Motor neuron (in vitro differentiated cells): ENCODE measurements around the gene KRT8. TPM values are rescaled to one million over a fixed set of nuclear protein-coding genes. Genes with fewer than 3 reads are reported as not detected.
A peak's percentile ranks its signal among the peaks of the same experiment; 100 is the strongest.

Source experiments
- ATAC-seq, 8 experiments: fragments of 200-7000 bp; cut with Tn5 transposase; replicated peaks in 6 of 8; 2 replicates each; pipeline ENCODE4 v1.8.0; 2021; ENCODE audit warnings: mild to moderate bottlenecking in 8 of 8, moderate library complexity in 8 of 8
- H3K27ac ChIP-seq, 2 donors: fragments of 250-450 bp; sonication (Bioruptor Pico); 2 replicates each; pipeline ENCODE4 v1.9.0; 2021; ENCODE audit warnings: antibody characterized with exemption in 2 of 2, mild to moderate bottlenecking in 2 of 2, moderate library complexity in 1 of 2
- H3K4me1 ChIP-seq, 2 donors: fragments of 250-450 bp; sonication (Bioruptor Pico); replicated peaks in 1 of 2; 2 replicates each; pipeline ENCODE4 v1.6.1; 2021; ENCODE audit warnings: antibody characterized with exemption in 2 of 2, mild to moderate bottlenecking in 2 of 2, moderate library complexity in 1 of 2
- H3K4me3 ChIP-seq, 5 donors: fragments of 250-450 bp; sonication (Bioruptor Pico); 2 replicates each; pipeline ENCODE4 v1.9.0; 2021; ENCODE audit warnings: antibody characterized with exemption in 5 of 5, mild to moderate bottlenecking in 5 of 5, moderate library complexity in 4 of 5
- WGBS, 10 experiments: fragments of 450-650 bp; shearing (Covaris generic); methylation state at CpG; one replicate each; pipeline ENCODE4 v1.0.0; 2022; 5-methylcytosine and 5-hydroxymethylcytosine counted together
- in situ Hi-C, 9 experiments: fragments of 400-800 bp; cut with MboI; loops; one replicate each; pipeline ENCODE4 v1.15.0; 2021; ENCODE audit warnings: low sequenced_read_pairs in 9 of 9, low pct_unique_long_range_greater_than_20kb in 2 of 9; ENCODE audit not compliant: unreplicated experiment in 9 of 9
- total RNA-seq, 8 experiments: library from RNA; unstranded; fragments of 300-600 nt; gene quantifications; 2 replicates each; pipeline versions ENCODE4 v1.2.3 to v1.2.4, GENCODE V29; 2022

The KRT8 gene
- total RNA-seq, 8 experiments from 2014 or later, result 1.2 to 11.5 (median 8.3) TPM

DNA sequence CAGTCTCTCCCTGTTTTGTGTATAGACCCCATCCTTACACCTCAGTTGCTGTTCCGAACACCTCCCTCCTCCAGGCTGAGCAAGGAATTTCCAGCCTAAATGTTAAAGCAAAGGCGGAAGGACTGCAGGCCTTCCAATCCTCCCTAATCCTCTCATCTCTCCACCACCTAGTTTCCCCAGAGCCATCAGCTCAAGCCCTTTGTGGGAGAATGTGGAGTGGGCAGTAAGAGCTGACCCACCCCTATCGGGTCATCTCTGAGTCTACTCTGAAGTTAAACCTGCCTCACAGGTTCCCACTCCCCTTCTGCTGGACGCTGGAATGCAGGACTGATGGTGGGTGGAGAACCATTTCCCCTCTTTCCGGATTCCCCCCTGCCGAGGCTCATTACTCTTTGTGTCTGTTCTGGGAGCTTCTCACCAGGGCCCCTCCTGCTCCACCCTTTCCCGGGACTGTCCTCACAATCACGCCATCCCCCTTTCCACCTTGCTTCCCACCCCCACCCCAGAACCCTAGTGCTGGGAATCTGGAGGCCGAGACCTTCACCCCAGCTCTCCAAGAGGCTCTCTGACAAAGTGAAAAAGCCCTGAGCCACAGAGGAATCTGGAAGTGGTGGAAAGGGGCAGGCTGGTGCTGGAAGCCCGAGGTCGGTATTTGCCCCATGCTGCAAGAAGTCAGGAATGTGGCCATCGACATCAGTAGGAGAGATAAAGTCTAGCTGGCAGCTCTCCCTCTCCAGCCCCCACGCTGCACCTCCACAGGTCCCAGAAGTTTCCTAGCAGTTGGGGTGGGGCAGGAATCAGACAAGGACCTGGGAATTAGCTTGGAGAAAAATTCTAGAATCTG, 40.7 kb upstream of the KRT8 start:
- Histone ChIP-seq H3K27ac (no peak overlapping the region), H3K4me3 (no peak overlapping the region), H3K4me1 (peaks cover 0 to 28% of the 10 kb centered on the region in 2 donors)
- 0 to 100% (median 45%) methylated on average over 1 to 3 of the region's 13 CpGs; no CpG with 5 or more reads in 6 of the 10 experiments for WGBS, 10 experiments
- ATAC-seq, result peak in 1 of 8 experiments; percentile 6
- in situ Hi-C loops, result no loop called here

DNA sequence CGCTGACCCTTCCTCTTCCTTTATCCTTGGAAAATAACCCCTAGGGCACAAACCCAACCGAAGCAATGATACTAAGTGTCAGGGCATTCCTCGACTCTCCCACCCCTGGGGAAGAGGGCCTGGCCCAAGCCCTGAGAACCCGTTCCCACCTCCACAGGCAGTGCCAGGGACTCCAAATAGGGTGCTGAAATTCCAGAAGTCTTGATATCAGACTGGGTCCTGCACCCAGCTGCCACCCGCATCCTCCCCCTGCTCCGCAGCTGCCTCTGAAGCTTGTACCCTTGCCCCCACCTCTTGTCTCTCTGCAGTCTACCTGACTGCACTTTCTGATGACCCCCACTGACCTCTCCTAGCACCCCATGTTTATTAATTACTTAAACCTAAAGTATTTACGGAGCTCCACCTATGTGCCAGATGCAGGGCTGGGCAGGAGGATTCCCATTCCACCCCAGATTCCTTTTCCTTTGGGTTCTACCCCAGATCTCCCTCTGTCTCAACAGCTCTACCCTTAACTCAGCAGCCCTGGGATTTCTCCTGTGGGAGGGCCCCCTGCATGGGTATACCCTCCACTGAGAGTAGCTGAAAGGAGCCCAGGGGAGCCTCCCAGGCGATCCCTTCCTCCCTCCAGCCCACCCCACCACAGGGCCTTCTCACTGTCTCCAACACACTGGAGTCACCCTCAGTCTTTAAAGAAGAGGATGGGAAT, 40.0 kb upstream of the KRT8 start:
- no peak overlapping the region for H3K4me3 ChIP-seq
- H3K4me1 ChIP-seq, result peaks cover 0 to 24% of the 10 kb centered on the region in 2 donors
- in situ Hi-C loops, result no loop called here
- 71 to 100% (median 93%) methylated on average over 1 to 4 of the region's 8 CpGs; no CpG with 5 or more reads in 6 of the 10 experiments for WGBS, 10 experiments
- no peak overlapping the region for H3K27ac ChIP-seq
- no peak for ATAC-seq

GRCh38 chr12:52942901-52943181, 38.0 kb upstream of the KRT8 start:
- 46 to 100% (median 90%) methylated on average over 2 to 3 of the region's 3 CpGs; no CpG with 5 or more reads in 4 of the 10 experiments for WGBS, 10 experiments
- in situ Hi-C loops, result no loop called here

GRCh38 chr12:52942066-52942900, 37.4 kb upstream of the KRT8 start:
- 71 to 100% (median 91%) methylated on average over 1 to 6 of the region's 11 CpGs for WGBS, 10 experiments
- H3K4me3 ChIP-seq, result no peak overlapping the region
- peaks cover 0 to 16% of the 10 kb centered on the region in 2 donors for H3K4me1 ChIP-seq
- no peak for ATAC-seq
- H3K27ac ChIP-seq, result no peak overlapping the region
- in situ Hi-C loops, result no loop called here

More at GRCh38 chr12:52942901-52943181, 38.0 kb upstream of the KRT8 start:
- Histone ChIP-seq H3K4me1 (peaks cover 0 to 16% of the 10 kb centered on the region in 2 donors), H3K27ac (no peak overlapping the region), H3K4me3 (no peak overlapping the region)
- no peak for ATAC-seq

DNA sequence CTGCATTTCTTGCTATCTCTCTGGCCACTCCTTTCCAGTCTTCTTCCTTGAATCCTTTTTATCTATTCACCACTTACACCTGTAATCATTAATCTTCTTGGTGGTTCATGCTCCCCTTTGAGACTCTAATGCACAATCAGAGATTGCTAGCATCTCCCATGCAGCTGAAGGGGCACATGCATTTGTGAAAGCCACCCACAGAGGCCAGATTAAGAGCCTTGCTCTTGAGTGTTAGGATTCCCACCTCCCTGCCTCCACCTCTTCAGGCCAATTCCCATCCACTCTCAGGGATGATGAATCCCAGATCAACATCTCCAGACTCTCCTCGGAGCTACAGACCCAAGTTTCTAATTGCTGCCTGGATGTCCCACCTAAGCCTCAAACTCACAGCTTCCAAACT, 24.7 kb upstream of the KRT8 start:
- H3K4me3 ChIP-seq, result no peak overlapping the region

DNA sequence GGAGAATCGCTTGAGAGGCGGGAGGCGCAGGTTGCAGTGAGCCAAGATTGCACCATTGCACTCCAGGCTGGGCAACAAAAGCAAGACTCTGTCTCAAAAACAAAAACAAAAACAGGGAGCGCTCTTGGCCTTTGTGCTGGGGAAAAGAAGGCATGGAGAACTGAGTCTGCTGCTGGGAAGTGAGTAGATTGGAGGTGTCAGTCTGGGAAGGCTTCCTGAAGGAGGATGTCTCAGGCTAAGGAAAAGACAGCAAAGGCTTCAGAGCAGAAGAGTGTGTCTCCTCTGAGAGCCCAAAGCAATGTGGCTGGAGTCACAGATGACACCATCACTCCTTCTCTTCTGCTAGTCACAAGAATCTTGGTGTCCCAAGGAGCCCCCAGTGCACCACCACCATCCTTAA, 23.1 kb upstream of the KRT8 start:
- H3K27ac ChIP-seq, result no peak overlapping the region
- ATAC-seq, result no peak
- H3K4me1 ChIP-seq, result peaks cover 0 to 24% of the 10 kb centered on the region in 2 donors
- 40 to 100% (median 90%) methylated on average over 1 to 4 of the region's 4 CpGs; no CpG with 5 or more reads in 4 of the 10 experiments for WGBS, 10 experiments
- in situ Hi-C loops, result no loop called here
- H3K4me3 ChIP-seq, result no peak overlapping the region

More for the DNA sequence above, 24.7 kb upstream of the KRT8 start:
- H3K4me1 ChIP-seq, result peaks cover 0 to 24% of the 10 kb centered on the region in 2 donors
- ATAC-seq, result no peak
- 0 to 80% (median 49%) methylated on average over 1 of the region's 1 CpG; no CpG with 5 or more reads in 6 of the 10 experiments for WGBS, 10 experiments
- H3K27ac ChIP-seq, result no peak overlapping the region
- in situ Hi-C loops, result no loop called here

GRCh38 chr12:52926596-52927234, 21.8 kb upstream of the KRT8 start:
- peak in 2 of 8 experiments; percentile 19 to 40 for ATAC-seq
- H3K27ac ChIP-seq, result no peak overlapping the region
- WGBS, 10 experiments, result 50 to 100% (median 89%) methylated on average over 1 to 4 of the region's 4 CpGs; no CpG with 5 or more reads in 4 of the 10 experiments
- no peak overlapping the region for H3K4me3 ChIP-seq
- H3K4me1 ChIP-seq, result peaks cover 0 to 24% of the 10 kb centered on the region in 2 donors
- in situ Hi-C loops, result no loop called here

DNA sequence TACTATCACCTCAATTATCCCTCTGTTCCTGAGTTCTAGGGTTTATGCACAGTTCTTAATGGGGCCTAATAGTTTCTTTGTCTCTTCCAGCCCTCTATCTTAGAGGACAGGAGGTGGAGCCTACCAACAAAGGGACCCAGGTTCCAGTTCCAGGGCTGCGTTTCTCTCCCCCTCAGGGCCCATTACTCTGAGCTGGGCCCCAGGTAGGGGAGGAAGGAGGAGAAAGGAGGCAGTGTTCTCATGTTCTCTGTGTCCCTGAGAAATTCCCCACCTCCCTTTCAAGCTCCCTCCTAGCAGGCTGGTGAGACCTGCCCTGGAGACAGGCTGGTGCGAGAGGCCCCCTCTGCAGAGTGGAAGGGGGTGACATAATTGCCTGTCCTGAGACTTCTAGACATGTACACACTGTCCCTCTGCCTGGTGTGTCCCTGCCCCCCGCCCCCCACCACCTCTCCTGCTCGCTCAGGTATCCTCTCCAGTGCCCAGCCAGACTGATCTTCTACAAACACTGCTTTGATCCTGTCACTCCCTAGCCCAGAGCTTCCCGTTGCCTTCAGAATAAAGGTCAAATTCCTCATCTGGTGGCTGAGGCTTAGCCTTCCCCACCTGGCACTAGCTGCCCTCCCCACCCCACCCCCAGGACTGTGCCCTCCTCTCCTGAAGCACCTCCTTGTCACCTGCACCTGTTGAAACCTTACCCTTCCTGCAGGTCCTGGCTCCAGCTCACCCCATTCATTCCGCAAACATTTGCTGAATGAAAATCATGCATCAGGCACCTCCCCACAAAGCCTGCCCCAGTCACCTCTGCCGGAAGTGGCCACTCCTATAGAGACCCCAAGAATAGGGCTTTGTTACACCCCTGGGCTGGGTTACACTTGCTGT, 21.1 kb upstream of the KRT8 start:
- peak in 6 of 8 experiments; percentile 35 to 48 (median 44) for ATAC-seq
- Histone ChIP-seq H3K27ac (no peak overlapping the region), H3K4me3 (no peak overlapping the region), H3K4me1 (peaks cover 3 to 31% of the 10 kb centered on the region in 2 donors)
- WGBS, 10 experiments, result 20 to 100% (median 92%) methylated on average over 1 to 2 of the region's 7 CpGs; no CpG with 5 or more reads in 6 of the 10 experiments
- in situ Hi-C loops, result no loop called here

- in situ Hi-C loops, result no loop called here
- ATAC-seq, result peak in 2 of 8 experiments; percentile 10 to 34
- Histone ChIP-seq H3K4me1 (peaks cover 5 to 35% of the 10 kb centered on the region in 2 donors), H3K27ac (peak overlapping the region in 1 of 2 donors; percentile 52), H3K4me3 (no peak overlapping the region)
- 40 to 100% (median 95%) methylated on average over 1 to 6 of the region's 11 CpGs; no CpG with 5 or more reads in 1 of the 10 experiments for WGBS, 10 experiments
These were observed 20.2 kb upstream of the KRT8 start for GRCh38 chr12:52924764-52925716.

- peak in 1 of 8 experiments; percentile 8 for ATAC-seq
- in situ Hi-C loops, result no loop called here
- 67 to 80% methylated on average over 1 of the region's 1 CpG; no CpG with 5 or more reads in 8 of the 10 experiments for WGBS, 10 experiments
- H3K4me1 ChIP-seq, result peaks cover 5 to 26% of the 10 kb centered on the region in 2 donors
- H3K4me3 ChIP-seq, result no peak overlapping the region
- H3K27ac ChIP-seq, result no peak overlapping the region
These were observed 16.8 kb upstream of the KRT8 start for GRCh38 chr12:52921488-52922165.
